Fibroblast of the aortic adventitia (primary cell): ENCODE measurements around the gene CYS1. TPM values are rescaled to one million over a fixed set of nuclear protein-coding genes. Genes with fewer than 3 reads are reported as not detected.
"Not testable (repeated sequence)": the region's sequence is repeated elsewhere in the genome, so short reads cannot be mapped to it uniquely, and the experiment has no call there.

Experiments used
- DNase-seq: peaks from one replicate; pipeline ENCODE4 v3.0.0-alpha.2; 2010; ENCODE audit warnings: low read depth
- H3K4me3 ChIP-seq: 2 replicates; pipeline ENCODE4 v1.5.1; 2011; ENCODE audit warnings: low read depth, mild to moderate bottlenecking, control low read depth, low read length, moderate library complexity
- total RNA-seq: library from RNA; depleted of rRNA; stranded (reverse); fragments of >200 nt; gene quantifications from 2 replicates; pipeline ENCODE4 v1.2.3, GENCODE V29; 2012; ENCODE audit warnings: low replicate concordance
- TF ChIP-seq, protein P1 (sequence below): IDR thresholded peaks from 2 replicates; pipeline ENCODE4 v1.5.1; 2011; ENCODE audit warnings: mild to moderate bottlenecking, low read length, control low read depth, inconsistent platforms; ENCODE audit not compliant: insufficient read depth

CYS1 gene
- total RNA-seq, 1 donor, result 3.2 TPM

DNA sequence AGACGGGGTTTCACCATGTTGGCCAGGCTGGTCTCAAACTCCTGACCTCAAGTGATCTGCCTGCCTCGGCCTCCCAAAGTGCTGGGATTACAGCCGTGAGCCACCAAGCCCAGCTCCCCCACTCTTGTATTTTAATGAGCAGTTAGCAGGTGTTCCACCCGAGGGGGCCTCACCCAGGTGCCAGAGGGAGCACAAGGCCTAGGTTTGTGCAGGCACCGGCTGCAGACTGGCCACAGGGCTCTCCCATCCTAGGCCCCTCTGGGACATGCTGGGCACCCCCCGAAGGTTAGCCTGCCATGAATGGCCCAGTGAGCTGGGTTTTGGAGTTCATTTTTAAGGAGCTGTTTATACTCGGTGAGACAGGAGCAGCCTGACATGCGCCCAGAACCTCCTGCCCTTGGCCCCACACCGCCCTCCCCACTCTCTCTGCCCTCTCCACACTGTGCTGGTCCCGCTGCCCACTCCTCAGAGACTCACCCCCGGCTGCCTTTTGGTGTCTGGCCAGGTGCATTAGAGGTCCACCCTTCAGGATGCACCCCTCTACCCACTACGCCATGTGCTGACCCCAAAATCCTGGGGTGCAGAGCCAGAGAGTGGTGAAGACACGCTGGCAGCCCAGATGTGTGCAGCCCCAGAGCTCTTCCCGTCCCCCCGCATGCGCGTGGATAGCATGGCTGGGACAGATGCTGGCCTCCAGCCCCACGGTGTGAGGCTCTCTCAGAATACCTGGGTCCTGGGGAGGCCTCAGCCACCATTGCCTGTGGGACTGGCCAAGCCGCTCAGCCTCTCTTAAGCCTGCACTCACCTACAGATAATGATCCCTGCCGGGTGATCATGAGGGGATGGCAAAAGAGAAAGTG lies 48.1 kb downstream of the CYS1 start:
- H3K4me3 ChIP-seq, result no peak overlapping the region
- TF ChIP-seq, protein P1, sequence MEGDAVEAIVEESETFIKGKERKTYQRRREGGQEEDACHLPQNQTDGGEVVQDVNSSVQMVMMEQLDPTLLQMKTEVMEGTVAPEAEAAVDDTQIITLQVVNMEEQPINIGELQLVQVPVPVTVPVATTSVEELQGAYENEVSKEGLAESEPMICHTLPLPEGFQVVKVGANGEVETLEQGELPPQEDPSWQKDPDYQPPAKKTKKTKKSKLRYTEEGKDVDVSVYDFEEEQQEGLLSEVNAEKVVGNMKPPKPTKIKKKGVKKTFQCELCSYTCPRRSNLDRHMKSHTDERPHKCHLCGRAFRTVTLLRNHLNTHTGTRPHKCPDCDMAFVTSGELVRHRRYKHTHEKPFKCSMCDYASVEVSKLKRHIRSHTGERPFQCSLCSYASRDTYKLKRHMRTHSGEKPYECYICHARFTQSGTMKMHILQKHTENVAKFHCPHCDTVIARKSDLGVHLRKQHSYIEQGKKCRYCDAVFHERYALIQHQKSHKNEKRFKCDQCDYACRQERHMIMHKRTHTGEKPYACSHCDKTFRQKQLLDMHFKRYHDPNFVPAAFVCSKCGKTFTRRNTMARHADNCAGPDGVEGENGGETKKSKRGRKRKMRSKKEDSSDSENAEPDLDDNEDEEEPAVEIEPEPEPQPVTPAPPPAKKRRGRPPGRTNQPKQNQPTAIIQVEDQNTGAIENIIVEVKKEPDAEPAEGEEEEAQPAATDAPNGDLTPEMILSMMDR, result no peak
- DNase-seq, result no peak

DNA sequence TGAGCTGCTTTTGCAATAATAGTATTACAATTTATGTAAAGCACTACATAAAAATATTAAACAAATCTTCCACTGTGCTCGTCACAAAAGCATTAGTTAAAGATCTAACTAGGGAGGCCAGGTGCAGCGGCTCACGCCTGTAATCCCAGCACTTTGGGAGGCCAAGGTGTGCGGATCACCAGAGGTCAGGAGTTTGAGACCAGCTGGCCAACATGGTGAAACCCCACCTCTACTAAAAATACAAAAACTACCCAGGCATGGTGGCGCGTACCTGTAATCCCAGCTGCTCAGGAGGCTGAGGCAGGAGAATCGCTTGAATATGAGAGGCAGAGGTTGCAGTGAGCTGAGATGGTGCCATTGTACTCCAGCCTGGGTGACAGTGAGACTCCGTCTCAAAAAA lies 49.4 kb downstream of the CYS1 start:
- not testable (repeated sequence) for DNase-seq, H3K4me3 ChIP-seq

DNA sequence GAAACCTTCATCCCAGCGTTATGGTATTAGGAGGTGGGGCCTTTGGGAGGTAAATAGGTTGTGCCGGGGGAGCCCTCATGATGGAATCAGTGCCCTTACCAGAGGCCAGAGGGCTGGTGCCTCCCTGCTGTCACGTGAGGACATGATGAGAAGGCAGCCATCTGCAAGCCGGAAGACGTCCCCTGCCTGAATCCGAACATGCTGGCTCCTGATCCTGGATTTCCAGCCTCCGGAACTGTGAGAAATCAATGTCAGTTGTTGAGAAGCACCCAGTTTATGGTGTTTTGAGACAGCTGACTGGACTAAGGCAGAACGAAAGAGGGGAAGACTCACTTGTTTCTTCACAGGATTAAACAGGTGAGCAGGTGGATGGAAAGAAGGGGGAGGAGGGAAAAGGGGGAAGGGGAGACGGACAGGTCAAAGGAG lies 49.9 kb downstream of the CYS1 start:
- no peak for DNase-seq

DNA sequence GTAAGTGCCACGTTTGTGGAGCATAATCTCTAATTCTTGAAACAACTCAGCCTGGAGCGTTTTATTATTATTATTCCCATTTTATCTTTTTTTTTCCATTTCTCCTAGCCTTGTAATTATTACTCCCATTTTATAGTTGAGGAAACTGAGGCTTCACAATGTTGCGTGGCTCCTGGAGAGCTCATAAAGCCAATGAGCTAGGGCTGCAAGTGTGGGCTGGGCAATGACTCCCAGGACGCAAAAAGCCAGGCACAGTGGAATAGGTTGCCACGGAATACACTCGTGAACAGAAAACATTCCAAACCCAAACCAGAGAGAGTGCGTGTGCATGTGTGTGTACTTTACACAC lies 50.4 kb downstream of the CYS1 start:
- DNase-seq, result no peak
- H3K4me3 ChIP-seq, result no peak overlapping the region
- TF ChIP-seq, protein P1, result no peak

More for the DNA sequence above, 49.9 kb downstream of the CYS1 start:
- no peak overlapping the region for H3K4me3 ChIP-seq
- TF ChIP-seq, protein P1, result no peak

DNA sequence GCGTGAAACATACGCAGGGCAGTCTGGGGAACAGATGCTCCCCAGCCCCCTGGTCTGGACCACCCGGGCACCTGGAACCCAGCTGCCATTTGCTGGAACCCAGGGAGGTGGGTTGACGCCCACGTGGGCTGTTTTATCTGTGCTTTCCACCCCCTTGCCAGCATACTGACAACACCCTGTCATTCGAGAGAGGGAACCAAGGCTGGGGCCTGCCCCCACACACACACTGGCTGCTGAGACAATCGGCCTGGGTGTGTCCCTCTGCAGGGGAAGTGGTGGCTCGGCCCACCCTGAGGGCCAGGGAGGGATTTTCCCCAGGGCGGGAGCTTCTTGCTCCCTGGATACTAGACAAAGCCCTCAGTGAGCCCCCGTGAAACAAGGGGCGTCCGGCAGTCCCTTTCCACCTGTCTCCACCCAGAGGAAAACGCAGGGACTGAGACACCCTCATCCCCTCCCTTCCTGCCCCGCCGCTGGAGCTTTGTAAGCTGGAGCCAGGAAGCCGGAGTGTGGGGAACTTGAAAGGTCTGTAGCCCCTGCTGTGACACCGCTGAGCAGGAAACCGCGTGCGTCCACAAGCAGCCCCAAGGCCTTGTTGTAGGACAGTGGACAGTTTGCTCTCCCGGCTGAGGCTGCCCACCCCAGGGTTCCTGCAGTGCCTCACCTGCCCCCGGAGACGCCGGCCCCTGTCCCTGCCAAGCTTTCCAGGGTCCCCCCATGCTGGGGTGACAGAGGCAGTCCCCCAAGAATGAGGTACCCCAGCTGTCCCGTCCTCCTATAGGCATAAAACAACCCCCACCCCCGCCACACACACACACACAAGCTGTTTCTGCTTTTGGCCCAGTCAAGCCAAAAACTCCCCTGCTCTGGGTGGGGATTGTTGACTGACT lies 51.0 kb downstream of the CYS1 start:
- no peak overlapping the region for H3K4me3 ChIP-seq
- TF ChIP-seq, protein P1, result no peak
- no peak for DNase-seq

DNA sequence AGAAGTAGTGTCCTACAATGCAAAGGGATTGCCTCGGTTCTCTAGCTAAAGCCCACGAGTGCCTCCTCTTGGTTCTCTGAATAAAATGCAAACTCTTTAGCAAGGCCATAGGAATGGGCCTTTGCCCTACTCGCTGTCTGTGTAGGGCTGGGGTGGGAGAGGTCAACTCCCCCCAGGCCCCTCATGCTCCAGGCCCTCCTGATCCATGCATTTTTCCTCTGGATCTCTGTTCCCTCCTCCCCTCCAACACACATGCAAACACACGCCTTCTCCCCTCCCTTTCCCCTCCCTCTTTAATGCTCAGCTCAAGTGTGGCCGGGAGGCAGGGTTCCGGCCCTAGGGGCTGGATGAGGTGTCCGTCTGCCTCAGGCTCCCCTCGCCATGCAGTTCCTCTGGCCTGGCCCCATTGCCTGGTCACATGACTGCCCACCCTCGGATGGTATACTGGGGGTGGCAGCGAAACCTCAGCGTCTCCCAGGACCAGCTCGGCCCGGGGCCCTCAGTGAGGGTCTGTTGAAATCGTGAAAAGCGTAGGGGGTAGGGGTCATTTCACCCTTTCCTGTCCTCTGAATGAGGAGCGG lies 51.7 kb downstream of the CYS1 start:
- TF ChIP-seq, protein P1, result no peak
- no peak for DNase-seq
- no peak overlapping the region for H3K4me3 ChIP-seq

DNA sequence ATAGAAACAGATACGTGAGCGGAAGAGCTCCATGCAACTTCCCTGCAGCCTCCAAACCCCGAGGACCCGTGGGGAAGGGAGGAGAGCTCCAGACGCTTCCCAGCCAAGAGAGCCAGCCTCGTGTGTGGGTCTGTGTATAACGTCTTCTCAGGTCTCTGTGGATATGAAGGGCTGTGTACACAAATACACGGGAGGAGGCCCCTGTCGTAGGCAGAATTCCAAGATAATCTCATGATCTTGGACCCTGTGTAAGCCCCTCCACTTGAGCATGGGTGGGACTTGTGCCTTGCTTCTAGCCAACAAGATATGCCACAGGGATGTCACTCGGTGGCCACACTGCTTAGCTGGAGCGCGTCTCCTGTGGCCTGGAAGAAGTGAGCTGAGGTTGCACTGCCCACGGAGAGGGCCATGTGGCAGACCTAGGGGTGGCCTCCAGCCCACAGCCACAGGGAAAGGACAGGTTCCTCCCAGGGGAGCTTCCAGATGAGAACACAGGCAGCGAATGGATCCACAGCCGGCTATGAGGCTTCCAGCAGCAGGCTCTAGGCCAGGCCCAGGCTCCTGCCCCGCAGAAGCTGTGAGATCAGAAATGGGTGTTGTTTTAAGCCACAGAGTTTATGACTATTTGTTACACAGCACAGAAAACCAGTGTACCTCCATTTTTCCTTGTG lies 52.4 kb downstream of the CYS1 start:
- DNase-seq, result no peak
- TF ChIP-seq, protein P1, result no peak
- H3K4me3 ChIP-seq, result no peak overlapping the region
